M059J (cell line): ENCODE measurements around the gene ROBO3. TPM values are rescaled to one million over a fixed set of nuclear protein-coding genes. Genes with fewer than 3 reads are reported as not detected.

ENCODE experiments used
- DNase-seq: peaks from one replicate; pipeline ENCODE4 v3.0.0-alpha.2; 2012; ENCODE audit warnings: low read depth
- total RNA-seq: library from RNA; depleted of rRNA; stranded (reverse); fragments of >200 nt; shearing (Covaris generic); gene quantifications from 2 replicates; pipeline ENCODE4 v1.2.3, GENCODE V29; 2014

ROBO3 gene
- total RNA-seq, 1 experiment from 2014 or later, result 7.0 TPM

DNA sequence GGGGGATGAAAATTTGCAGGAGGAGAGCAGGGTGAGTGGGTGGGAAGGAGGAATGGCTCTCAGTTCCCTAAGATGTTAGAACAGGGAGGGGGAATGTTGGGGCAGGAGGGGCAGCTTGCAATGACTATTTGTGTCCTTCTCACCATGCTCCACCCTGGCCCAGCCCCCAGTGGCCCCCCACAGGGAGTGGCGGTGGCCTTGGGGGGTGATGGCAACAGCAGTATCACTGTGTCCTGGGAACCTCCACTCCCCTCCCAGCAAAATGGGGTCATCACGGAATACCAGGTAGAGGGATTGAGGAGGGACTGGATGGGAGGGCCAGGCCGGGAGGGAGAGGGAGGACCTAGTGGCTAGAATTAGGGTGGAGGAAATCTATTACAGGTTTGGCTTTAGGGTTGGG, 10.2 kb downstream of the ROBO3 start:
- DNase-seq, result no peak

DNA sequence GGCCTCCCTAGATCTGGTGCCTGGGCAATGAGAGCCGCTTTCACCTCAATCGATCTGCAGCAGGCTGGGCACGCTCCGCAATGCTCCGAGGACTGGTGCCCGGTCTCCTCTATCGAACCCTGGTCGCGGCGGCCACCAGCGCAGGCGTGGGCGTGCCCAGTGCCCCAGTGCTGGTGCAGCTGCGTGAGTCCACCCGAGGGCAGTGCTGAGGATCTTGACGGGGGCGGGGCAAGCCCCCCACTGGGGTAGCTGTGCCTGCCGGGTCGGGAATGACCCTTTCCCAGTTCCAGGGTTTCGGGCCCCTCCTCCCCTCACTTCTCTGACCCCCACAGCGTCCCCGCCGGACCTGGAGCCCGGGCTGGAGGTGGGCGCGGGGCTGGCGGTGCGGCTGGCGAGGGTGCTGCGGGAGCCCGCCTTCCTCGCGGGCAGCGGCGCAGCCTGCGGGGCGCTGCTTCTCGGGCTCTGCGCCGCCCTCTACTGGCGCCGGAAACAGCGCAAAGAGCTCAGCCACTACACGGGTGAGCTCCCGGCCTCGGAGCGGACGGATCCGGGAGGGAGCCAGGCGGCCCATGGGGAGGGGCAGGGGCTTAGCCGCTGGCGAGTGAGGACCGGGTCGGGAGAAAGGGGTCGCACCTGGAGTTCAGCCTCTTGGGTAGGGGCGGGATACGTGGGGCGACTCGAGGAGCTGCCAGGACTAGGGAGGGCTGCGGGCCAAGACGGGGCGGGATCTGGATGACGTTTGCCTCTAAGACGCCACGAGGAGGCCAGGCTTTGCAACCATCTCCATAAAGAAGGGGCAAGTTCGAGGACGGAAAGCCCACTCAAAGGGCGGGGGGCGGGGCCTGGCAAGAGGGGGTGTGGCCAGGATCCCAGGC, 10.9 kb downstream of the ROBO3 start:
- DNase-seq, result peak; percentile 86

DNA sequence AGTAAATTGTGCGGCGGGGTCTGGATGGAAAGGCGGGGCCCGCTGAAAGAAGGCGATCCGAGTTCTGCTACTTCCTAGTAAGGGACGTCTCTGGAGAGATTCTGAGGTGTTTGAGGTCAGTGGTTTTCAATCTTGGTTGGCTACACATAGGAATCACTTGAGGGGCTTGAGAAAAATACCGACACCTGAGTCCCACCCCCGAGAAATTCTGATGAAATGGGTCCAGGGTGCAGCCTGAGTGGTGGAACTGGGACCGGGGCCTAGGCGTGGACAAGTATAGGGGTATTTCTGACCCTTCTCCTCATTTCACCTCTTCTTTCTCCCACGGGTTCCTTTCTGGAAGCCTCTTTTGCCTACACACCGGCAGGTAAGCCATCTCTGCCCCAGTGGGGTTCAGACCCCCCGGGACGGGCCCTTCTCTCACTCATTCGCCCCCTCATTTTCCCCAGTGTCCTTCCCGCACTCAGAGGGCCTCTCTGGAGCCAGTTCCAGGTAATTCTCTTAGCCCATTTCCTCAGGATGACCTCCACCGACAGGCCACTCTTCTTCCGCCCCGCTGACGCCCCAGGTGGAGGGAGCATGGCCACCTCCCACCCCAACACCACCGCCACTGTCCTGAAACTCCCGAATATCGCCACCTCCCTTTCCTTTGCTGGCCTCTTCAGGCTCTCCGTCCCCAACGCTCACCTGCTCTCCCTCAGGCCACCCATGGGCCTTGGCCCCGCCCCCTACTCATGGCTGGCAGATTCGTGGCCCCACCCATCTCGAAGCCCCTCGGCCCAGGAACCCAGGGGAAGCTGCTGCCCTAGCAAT, 11.8 kb downstream of the ROBO3 start:
- DNase-seq, result no peak

DNA sequence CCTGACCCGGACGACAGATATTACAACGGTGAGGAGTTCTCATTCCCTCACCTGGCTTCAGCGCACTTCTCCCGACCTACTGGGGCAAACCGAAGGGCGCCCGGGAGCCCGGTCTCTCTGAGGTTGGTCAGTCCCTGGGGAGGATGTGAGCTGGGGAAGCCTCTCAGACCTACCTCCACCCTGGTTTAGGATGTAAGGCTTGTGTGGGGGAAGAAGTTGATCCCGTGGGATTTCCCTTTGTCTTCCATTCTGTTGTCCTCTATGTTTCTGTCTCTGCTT, 12.3 kb downstream of the ROBO3 start:
- DNase-seq, result no peak

GRCh38 chr11:124877910-124878758, 12.9 kb downstream of the ROBO3 start:
- no peak for DNase-seq

- no peak for DNase-seq
Measured at GRCh38 chr11:124878759-124879492, 13.7 kb downstream of the ROBO3 start.

GRCh38 chr11:124879493-124880289, 14.5 kb downstream of the ROBO3 start:
- no peak for DNase-seq

- no peak for DNase-seq
Measured at GRCh38 chr11:124880290-124880611, 15.0 kb downstream of the ROBO3 start.

DNA sequence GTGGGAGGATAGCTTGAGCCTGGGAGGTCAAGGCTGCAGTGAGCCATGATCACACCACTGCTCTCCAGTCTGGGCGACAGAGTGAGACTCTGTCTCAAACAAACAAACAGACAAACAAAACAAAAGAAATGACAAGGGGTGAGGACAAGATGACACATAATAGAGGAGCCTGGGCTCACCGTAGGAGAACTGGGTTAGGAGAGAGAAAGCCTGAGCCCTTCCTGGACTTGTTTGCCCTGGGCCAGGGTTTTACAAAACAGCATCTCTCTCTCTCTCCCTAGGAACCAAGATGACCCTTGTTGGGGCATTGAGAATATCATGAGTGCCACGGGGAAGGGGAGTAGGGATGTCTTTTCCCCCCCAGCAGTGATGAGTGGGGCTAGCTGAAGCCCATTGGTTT, 15.7 kb downstream of the ROBO3 start:
- DNase-seq, result no peak

GRCh38 chr11:124882339-124883071, 17.3 kb downstream of the ROBO3 start:
- no peak for DNase-seq

DNA sequence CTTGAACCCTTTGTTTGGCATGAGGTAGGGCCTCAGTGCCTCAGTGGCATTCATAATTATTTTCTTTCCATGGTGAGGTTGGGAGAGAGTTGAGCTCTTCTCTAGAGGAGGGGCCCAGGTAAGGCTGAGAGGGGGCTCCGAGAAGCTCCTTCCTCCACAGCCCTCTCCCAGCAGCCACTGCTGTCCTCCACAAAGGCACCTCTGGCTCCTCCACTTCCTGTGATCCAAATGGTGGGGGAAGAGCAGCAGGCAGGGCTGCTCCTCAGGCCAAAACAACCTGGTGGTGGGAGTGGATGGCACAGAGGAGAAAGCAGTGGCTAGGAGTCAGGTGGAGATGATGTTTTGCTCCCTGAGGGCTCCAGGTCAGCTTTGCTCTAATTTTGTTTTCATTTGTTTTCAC, 19.1 kb downstream of the ROBO3 start:
- no peak for DNase-seq

- no peak for DNase-seq
Measured at GRCh38 chr11:124884869-124885479, 19.7 kb downstream of the ROBO3 start.

DNA sequence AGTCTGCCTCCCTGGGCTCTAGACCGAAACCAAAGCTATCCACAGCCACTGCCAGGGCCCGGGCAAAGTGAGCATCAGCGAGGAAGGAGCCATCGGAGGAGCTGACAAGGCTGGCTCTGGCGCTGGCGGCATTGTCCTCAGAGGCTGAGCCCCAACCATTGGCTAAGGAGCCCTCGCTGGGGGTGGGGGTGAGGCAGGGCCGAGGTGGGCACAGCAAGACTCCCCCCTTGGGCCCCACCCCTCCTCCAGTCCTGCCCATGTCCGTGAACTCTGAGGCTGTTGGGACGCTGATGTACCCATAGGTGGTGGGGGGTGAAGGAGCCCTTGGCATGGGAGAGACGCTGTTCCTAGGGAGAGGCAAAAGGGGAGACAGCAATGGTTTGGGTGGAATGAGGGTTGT, 21.2 kb downstream of the ROBO3 start:
- no peak for DNase-seq

- DNase-seq, result no peak
Measured at GRCh38 chr11:124886978-124887666, 21.9 kb downstream of the ROBO3 start.

DNA sequence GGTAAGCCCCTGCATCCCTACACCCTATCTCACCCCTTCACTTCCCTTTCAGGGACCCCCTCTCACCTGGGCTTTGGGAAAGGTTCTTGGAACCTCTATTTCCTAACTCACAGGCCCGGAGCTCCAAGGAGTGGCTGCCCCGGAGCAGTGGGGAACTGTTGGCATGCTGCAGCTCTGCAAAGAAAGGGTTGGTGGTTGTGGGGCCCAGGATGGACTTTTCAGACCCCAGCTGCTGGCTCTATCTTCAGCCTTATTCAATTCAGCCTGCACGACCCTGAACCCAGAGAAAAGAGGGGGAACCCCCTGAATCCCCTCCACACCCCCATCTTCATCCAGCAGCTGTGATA, 22.4 kb downstream of the ROBO3 start:
- no peak for DNase-seq

- DNase-seq, result no peak
Measured at GRCh38 chr11:124889191-124890091, 24.2 kb downstream of the ROBO3 start.

- DNase-seq, result no peak
Measured at GRCh38 chr11:124890151-124890550, 24.9 kb downstream of the ROBO3 start.

- DNase-seq, result no peak
Measured at GRCh38 chr11:124890683-124891372, 25.6 kb downstream of the ROBO3 start.
